Measurements from ENCODE around the gene SHC4. TPM values are rescaled to one million over a fixed set of nuclear protein-coding genes. Genes with fewer than 3 reads are reported as not detected.

SHC4 gene
- total RNA-seq, 4 donors from 2014 or later = 1.8 to 2.3 (median 2.1) TPM

GRCh38 chr15:48872632-48873031 lies 91.1 kb downstream of the SHC4 start:
- Histone ChIP-seq H3K27me3 (peaks cover 0 to 5% (median 0%) of the 10 kb centered on the region in 4 donors), H3K9me3 (no peaks in the 10 kb centered on the region), H3K4me1 (no peaks in the 10 kb centered on the region), H3K27ac (replicated peaks in 1 of 4) (no peak overlapping the region), H3K36me3 (no peaks in the 10 kb centered on the region), H3K4me3 (no peak overlapping the region)
- 88% methylated on average over 2 of the region's 2 CpGs for WGBS
- intact Hi-C loops (cut with DNase I) = no loop called here
- TF ChIP-seq POLR2AphosphoS5 (IDR thresholded peaks at IDR 0.05) = no peak
- TF ChIP-seq EP300 (IDR thresholded peaks at IDR 0.05) = no peak
- TF ChIP-seq, protein P1, sequence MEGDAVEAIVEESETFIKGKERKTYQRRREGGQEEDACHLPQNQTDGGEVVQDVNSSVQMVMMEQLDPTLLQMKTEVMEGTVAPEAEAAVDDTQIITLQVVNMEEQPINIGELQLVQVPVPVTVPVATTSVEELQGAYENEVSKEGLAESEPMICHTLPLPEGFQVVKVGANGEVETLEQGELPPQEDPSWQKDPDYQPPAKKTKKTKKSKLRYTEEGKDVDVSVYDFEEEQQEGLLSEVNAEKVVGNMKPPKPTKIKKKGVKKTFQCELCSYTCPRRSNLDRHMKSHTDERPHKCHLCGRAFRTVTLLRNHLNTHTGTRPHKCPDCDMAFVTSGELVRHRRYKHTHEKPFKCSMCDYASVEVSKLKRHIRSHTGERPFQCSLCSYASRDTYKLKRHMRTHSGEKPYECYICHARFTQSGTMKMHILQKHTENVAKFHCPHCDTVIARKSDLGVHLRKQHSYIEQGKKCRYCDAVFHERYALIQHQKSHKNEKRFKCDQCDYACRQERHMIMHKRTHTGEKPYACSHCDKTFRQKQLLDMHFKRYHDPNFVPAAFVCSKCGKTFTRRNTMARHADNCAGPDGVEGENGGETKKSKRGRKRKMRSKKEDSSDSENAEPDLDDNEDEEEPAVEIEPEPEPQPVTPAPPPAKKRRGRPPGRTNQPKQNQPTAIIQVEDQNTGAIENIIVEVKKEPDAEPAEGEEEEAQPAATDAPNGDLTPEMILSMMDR (IDR thresholded peaks at IDR 0.05) = no peak
- no peak for TF ChIP-seq POLR2A (IDR thresholded peaks at IDR 0.05; ENCODE audit: low read depth)
- DNase-seq (ENCODE audit: extremely low spot score) = no peak

DNA sequence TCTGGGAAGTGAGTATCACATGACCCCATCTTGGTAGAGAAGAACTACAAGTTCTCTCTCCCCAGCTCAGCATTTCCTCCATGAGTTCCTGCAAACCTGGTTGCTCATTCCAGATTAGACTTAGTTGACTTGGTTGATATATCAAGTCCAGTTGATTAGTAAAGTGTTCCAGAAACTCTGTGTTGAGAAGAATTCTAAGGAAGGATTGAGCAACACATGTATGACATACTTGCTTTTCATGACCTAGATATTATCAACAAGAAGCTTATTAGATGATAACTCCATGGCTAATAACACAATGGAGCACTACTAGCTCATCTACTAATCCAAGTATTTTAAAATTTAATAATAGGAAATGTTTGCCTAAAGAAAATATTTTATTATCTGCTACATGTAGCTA lies 92.2 kb downstream of the SHC4 start:
- DNase-seq (ENCODE audit: extremely low spot score) = no peak
- H3K4me1 ChIP-seq = peaks cover 0 to under 1% (median under 1%) of the 10 kb centered on the region in 4 donors
- H3K4me3 ChIP-seq = no peak overlapping the region
- peaks cover 0 to 5% (median 0%) of the 10 kb centered on the region in 4 donors for H3K27me3 ChIP-seq
- H3K36me3 ChIP-seq = no peaks in the 10 kb centered on the region
- H3K27ac ChIP-seq (replicated peaks in 1 of 4) = no peak overlapping the region
- H3K9me3 ChIP-seq = no peaks in the 10 kb centered on the region
- TF ChIP-seq EP300 (IDR thresholded peaks at IDR 0.05) (no peak), POLR2AphosphoS5 (IDR thresholded peaks at IDR 0.05) (no peak), POLR2A (IDR thresholded peaks at IDR 0.05; ENCODE audit: low read depth) (no peak)
- TF ChIP-seq, protein P1 (IDR thresholded peaks at IDR 0.05) = no peak
- intact Hi-C loops (cut with DNase I) = no loop called here

GRCh38 chr15:48869966-48870365 lies 93.8 kb downstream of the SHC4 start:
- Histone ChIP-seq H3K4me1 (peaks cover 0 to 14% (median 13%) of the 10 kb centered on the region in 4 donors), H3K9me3 (no peaks in the 10 kb centered on the region), H3K4me3 (no peak overlapping the region), H3K27me3 (peaks cover 0 to 5% (median 0%) of the 10 kb centered on the region in 4 donors), H3K27ac (replicated peaks in 1 of 4) (no peak overlapping the region), H3K36me3 (no peaks in the 10 kb centered on the region)
- intact Hi-C loops (cut with DNase I) = no loop called here
- no peak for TF ChIP-seq POLR2AphosphoS5 (IDR thresholded peaks at IDR 0.05)
- no peak for TF ChIP-seq EP300 (IDR thresholded peaks at IDR 0.05)
- 97% methylated on average over 1 of the region's 1 CpG for WGBS
- no peak for DNase-seq (ENCODE audit: extremely low spot score)

DNA sequence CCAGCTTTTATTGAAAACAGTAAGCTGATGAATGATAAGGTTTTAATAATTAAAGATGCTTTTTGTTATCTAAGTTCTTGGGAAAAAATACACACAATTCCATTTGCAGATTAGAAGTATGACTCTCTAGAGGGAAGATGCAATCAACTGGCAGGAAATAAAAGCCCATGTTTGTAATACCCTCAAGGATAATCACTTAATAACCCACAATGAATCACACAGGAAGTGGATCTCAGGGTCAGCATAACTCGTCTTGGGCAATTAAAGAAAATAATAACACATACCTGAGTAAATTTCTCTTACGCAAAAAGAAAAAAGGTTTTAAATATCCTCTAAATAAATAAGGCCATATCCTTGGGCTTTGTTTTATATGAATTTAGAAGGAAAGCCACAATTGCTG lies 95.2 kb downstream of the SHC4 start:
- 54% methylated on average over 2 of the region's 2 CpGs for WGBS
- intact Hi-C loops (cut with DNase I) = no loop called here
- peaks cover 0 to 5% (median 0%) of the 10 kb centered on the region in 4 donors for H3K27me3 ChIP-seq

GRCh38 chr15:48868023-48868422 lies 95.7 kb downstream of the SHC4 start:
- no peaks in the 10 kb centered on the region for H3K36me3 ChIP-seq
- no peak overlapping the region for H3K4me3 ChIP-seq
- DNase-seq (ENCODE audit: extremely low spot score) = no peak
- H3K9me3 ChIP-seq = no peaks in the 10 kb centered on the region
- peaks cover 0 to 5% (median 0%) of the 10 kb centered on the region in 4 donors for H3K27me3 ChIP-seq
- intact Hi-C loops (cut with DNase I) = no loop called here
- peak overlapping the region in 2 of 4 donors; percentile 7 to 36 for H3K27ac ChIP-seq (replicated peaks in 1 of 4)
- TF ChIP-seq, protein P1 (IDR thresholded peaks at IDR 0.05) = no peak
- TF ChIP-seq POLR2A (IDR thresholded peaks at IDR 0.05; ENCODE audit: low read depth) = no peak
- TF ChIP-seq EP300 (IDR thresholded peaks at IDR 0.05) = no peak
- TF ChIP-seq POLR2AphosphoS5 (IDR thresholded peaks at IDR 0.05) = no peak
- H3K4me1 ChIP-seq = peaks cover 0 to 14% (median 13%) of the 10 kb centered on the region in 4 donors

More for the DNA sequence above, 95.2 kb downstream of the SHC4 start:
- H3K27ac ChIP-seq (replicated peaks in 1 of 4) = peak overlapping the region in 3 of 4 donors; percentile 12 to 36 (median 35)
- no peaks in the 10 kb centered on the region for H3K36me3 ChIP-seq
- DNase-seq (ENCODE audit: extremely low spot score) = no peak
- H3K9me3 ChIP-seq = no peaks in the 10 kb centered on the region
- peaks cover 0 to 14% (median 13%) of the 10 kb centered on the region in 4 donors for H3K4me1 ChIP-seq
- no peak overlapping the region for H3K4me3 ChIP-seq
- no peak for TF ChIP-seq EP300 (IDR thresholded peaks at IDR 0.05)
- TF ChIP-seq, protein P1 (IDR thresholded peaks at IDR 0.05) = no peak
- no peak for TF ChIP-seq POLR2AphosphoS5 (IDR thresholded peaks at IDR 0.05)
- TF ChIP-seq POLR2A (IDR thresholded peaks at IDR 0.05; ENCODE audit: low read depth) = no peak

All from esophagus muscularis mucosa (tissue), 4 donors.